Erythroblast (primary cell): Measurements from ENCODE around the gene C2CD4D.

Source experiments
- GATA1 ChIP-seq: IDR thresholded peaks from 2 replicates; pipeline ENCODE4 v1.6.1; 2011; ENCODE audit warnings: low read depth, mild to moderate bottlenecking, control low read depth, low read length, moderate library complexity
- POLR2A ChIP-seq: IDR thresholded peaks from 2 replicates; pipeline ENCODE4 v1.6.1; 2011; ENCODE audit warnings: mild to moderate bottlenecking, low read length

- TF ChIP-seq POLR2A (no peak), GATA1 (no peak)
These were observed 42.8 kb upstream of the C2CD4D start for GRCh38 chr1:151882466-151882865.
